COLO829 (cell line): ENCODE measurements around the gene CYB5R4.
"Not testable (repeated sequence)": the region's sequence is repeated elsewhere in the genome, so short reads cannot be mapped to it uniquely, and the experiment has no call there.

Experiments
- DNase-seq: peaks from one replicate; pipeline ENCODE4 v3.0.0; 2012; ENCODE audit warnings: low spot score

CYB5R4 gene

GRCh38 chr6:83908813-83909212 lies 49.3 kb downstream of the CYB5R4 start:
- DNase-seq, result no peak

DNA sequence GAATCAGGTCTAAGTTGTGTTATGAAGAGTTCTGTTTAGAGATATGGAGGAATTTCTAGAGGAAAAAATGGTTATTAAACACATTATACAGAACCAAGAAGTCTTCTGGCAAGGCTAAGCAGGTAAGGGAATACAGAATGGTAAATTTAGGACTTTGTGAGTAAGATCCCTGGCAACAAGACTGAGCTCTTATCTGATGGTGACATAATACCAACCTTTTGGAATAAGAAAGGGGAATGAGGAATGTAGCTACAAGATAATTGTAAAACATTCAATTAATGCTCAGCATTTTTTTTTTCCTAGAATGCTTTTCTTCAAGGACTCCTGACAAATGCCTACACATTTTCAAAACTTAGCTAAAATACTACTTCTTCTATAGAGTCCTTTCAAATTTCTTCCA lies 51.8 kb downstream of the CYB5R4 start:
- DNase-seq, result no peak

GRCh38 chr6:83914953-83915352 lies 55.5 kb downstream of the CYB5R4 start:
- no peak for DNase-seq

DNA sequence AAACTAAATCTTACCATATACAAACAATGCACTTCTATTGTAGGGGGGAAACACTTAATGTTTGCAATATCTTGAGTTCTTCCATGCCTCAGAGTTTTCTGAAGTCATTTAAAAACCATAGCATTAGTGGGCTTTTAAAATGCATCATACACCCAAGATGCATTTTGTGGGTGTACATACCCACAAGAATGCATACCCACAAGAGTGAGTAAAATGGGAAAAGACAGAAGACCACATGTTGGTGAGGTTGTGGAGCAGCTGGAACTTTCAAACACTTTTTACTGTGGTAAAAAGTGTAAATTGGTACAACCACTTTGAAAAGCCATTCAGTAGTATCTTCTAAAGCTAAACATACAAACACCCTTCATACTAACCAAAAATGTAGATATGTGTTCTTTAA lies 57.5 kb downstream of the CYB5R4 start:
- no peak for DNase-seq

DNA sequence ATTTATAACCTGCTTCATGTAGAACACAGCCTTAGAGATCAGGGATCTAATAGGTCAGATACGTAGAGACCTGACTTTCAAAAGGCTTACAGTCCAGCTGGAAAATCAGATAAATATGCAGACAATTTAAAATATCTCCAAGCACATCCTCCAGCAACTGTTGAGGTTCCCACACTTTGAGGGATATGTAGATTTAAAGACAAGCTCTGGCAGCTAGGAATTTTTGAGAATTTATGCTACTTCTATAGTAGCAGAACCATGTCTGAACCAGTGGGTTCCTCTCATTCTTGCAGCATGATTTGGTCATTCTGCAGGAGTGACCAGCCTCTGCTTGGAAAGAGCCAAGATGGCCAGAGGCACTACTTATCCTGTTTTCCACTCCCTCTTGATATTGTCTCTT lies 60.5 kb downstream of the CYB5R4 start:
- no peak for DNase-seq

DNA sequence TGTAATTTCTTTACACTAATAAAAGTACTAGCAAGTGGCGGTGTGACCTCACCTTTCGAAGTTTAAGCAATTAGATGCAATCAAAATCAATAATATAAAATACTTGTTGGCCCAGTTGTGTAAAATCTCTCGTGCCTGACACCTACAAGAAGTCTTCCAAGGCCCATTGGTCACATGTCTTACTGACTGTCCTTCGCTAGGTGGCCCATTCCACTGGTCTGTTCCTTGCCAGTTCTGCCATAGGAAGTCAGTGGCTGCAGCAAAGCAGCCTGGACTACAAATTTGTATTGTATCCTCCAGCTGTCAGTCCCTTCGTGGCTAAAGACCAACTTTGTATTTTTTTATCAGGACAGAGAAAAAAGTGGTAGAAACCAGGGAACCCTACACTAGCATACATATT lies 61.8 kb downstream of the CYB5R4 start:
- no peak for DNase-seq

DNA sequence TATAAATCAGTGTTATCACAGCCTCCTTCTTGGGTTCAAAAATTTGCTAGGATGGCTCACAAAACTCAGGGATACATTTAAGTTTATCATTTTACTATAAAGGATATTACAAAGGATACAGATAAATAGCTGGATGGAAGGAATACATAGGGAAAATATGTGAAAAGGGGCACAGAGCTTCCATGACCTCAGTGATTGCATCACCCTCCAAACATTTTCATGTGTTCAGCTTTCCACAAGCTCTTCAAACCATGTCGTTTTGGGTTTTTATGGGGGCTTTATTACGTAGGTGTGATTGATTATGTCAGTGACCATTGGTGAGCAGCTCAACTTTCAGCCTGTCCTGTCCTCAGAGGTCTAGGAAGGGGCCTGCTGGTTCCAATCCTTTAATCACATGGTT lies 68.0 kb downstream of the CYB5R4 start:
- DNase-seq, result no peak

- no peak for DNase-seq
These were observed 68.8 kb downstream of the CYB5R4 start for GRCh38 chr6:83928286-83928685.

DNA sequence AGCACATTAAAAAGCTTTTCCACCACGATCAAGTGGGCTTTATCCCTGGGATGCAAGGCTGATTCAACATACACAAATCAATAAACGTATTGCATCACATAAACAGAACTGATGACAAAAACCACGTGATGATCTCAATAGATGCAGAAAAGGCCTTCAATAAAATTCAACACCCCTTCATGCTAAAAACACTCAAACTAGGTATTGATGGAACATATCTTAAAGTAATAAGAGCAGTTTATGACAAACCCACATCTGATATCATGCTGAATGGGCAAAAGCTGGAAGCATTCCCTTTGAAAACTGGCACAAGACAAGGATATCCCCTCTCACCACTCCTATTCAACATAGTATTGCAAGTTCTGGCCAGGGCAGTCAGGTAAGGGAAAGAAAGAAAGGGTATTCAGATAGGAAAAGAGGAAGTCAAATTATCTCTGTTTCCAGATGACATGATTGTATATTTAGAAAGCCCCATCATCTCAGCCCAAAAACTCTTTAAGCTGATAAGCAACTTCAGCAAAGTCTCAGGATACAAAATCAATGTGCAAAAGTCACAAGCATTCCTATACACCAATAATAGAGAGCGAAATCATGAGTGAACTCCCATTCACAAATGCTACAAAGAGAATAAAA lies 86.8 kb downstream of the CYB5R4 start:
- DNase-seq, result not testable (repeated sequence)

DNA sequence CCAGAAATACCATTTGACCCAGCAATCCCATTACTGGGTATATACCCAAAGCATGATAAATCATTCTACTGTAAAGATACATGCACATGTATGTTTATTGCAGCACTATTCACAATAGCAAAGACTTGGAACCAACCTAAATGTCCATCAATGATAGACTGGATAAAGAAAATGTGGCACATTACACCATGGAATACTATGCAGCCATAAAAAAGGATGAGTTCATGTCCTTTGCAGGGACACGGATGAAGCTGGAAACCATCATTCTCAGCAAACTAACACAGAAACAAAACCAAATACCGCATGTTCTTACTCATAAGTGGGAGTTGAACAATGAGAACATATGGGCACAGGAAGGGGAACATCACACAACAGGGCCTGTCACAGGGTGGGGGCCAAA lies 88.5 kb downstream of the CYB5R4 start:
- not testable (repeated sequence) for DNase-seq

GRCh38 chr6:83948851-83949250 lies 89.4 kb downstream of the CYB5R4 start:
- DNase-seq, result no peak

GRCh38 chr6:83951423-83951822 lies 91.9 kb downstream of the CYB5R4 start:
- DNase-seq, result not testable (repeated sequence)

- DNase-seq, result no peak
These were observed 93.3 kb downstream of the CYB5R4 start for GRCh38 chr6:83952830-83953229.

DNA sequence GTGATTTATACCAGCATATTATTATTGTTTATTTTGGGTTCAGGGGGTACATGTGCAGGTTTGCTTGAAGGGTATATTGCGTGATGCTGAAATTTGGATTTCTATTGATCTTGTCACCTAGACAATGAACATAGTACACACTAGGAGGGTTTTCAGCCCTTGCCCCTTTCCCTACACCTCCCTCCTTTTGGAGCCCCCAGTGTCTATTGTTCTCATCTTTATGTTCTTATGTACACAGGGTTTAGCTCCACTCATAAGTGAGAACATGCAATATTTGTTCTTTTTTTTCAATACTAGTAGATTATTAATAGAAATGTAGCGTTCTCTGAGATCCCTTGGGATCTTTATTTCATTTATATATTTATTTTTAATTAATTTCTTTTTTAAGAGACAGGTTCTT lies 94.9 kb downstream of the CYB5R4 start:
- no peak for DNase-seq

GRCh38 chr6:83958241-83958685 lies 98.8 kb downstream of the CYB5R4 start:
- no peak for DNase-seq

GRCh38 chr6:83960664-83961063 lies 101.2 kb downstream of the CYB5R4 start:
- DNase-seq, result no peak

GRCh38 chr6:83962582-83962981 lies 103.1 kb downstream of the CYB5R4 start:
- DNase-seq, result no peak

- DNase-seq, result no peak
These were observed 107.0 kb downstream of the CYB5R4 start for GRCh38 chr6:83966539-83966938.

DNA sequence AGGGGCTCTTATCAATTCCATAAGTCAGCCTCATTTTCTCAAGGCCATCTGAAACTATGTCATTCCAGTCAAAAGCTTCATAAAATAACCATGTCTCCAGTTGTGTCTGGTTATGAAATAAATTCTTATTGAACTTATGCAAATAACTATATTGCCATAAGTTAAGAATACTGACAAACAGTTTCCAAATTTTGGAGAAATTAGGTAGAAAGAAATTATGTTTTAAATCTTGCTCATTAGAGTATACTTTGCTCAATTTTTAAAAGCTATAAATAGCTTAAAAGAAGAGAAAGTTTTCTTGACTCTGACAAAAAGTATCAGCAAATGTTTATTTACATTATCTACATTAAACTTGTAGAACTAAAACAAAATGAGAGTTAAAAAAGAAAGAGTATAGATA lies 111.1 kb downstream of the CYB5R4 start:
- no peak for DNase-seq

- no peak for DNase-seq
These were observed 115.0 kb downstream of the CYB5R4 start for GRCh38 chr6:83974409-83975050.

DNA sequence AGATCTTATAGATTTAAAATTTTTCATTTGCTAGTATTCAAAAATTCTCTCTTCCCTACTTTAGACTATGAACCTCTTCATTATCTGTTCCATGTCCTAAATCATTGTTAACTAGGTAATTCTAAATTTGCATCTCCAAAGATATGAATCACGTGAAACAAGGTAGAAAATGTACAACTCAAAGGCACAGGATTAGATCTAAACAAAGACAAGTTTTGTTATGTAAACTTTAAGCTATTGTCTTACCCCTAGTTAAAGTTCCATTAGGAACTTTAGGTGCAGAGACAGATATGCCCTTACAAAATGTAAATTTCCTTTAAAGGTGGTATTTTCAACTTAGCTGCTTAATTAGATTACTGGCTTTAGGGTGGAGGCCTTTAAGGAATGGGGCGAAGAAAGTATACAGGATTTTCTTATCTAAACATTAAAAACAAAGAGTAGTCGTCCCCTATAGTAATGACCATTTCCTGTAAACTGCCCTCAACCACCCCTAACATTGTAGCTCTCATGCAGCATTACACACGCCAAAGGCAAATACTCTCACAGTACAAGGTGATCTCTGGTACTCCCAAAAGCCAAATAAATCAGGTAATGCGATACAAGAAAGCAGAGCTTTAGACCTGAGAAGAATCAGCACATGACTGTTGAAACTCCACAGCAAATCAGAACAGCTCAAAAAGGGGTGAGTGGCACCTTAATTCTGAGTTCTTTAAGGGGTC lies 116.7 kb downstream of the CYB5R4 start:
- DNase-seq, result no peak

GRCh38 chr6:83976871-83977270 lies 117.4 kb downstream of the CYB5R4 start:
- no peak for DNase-seq

- DNase-seq, result no peak
These were observed 118.8 kb downstream of the CYB5R4 start for GRCh38 chr6:83978324-83978734.
